ENCODE data around the gene ZBTB38.
A peak's percentile ranks its signal among the peaks of the same experiment; 100 is the strongest.

Gene ZBTB38

DNA sequence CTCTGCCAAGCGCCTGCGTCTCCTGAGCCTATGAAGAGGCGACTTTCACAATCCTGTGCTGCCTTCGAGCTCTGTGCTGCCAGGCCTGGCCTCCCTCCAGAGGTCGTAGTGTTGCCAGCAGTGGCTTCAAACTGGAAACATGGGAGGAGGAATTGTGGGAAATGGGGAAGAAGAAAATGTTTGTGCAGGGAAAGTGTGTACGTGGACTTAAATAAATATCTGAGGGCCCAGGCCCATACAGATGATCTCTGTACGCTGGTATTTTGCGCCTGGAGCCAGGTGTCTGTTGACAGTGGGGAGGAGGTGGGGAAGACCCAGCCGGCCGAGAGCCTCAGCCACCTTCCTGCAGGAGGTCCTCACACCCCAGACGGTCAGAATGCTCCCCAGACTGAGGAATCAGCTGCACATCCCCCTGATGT is 44.6 kb downstream of the ZBTB38 start:
- Histone ChIP-seq H3K36me3 (ENCODE audit: insufficient read depth, low read length) (peaks cover 48% of the 10 kb centered on the region), H3K27me3 (ENCODE audit: insufficient read depth, low read length) (no peaks in the 10 kb centered on the region), H2AFZ (ENCODE audit: low read length, unreplicated experiment) (no peak overlapping the region), H3K27ac (ENCODE audit: low read depth, low read length) (peak overlapping the region; percentile 96), H3K4me3 (ENCODE audit: low read depth, low read length) (peak overlapping the region; percentile 58), H3K4me1 (ENCODE audit: control insufficient read depth, insufficient read depth, low read length, unreplicated experiment) (peaks cover 69% of the 10 kb centered on the region), H3K79me2 (ENCODE audit: control insufficient read depth, insufficient read depth, low read length, unreplicated experiment) (peaks cover 77% of the 10 kb centered on the region)

GRCh38 chr3:141413391-141413790 is 45.1 kb downstream of the ZBTB38 start:
- Histone ChIP-seq H3K4me1 (ENCODE audit: control insufficient read depth, insufficient read depth, low read length, unreplicated experiment) (peaks cover 64% of the 10 kb centered on the region), H3K27me3 (ENCODE audit: insufficient read depth, low read length) (no peaks in the 10 kb centered on the region), H3K27ac (ENCODE audit: low read depth, low read length) (peak overlapping the region; percentile 96), H3K4me3 (ENCODE audit: low read depth, low read length) (peak overlapping the region; percentile 58; the same call in 1 of the 2 replicates), H2AFZ (ENCODE audit: low read length, unreplicated experiment) (no peak overlapping the region), H3K36me3 (ENCODE audit: insufficient read depth, low read length) (peaks cover 51% of the 10 kb centered on the region), H3K79me2 (ENCODE audit: control insufficient read depth, insufficient read depth, low read length, unreplicated experiment) (peaks cover 74% of the 10 kb centered on the region)

GRCh38 chr3:141413801-141414689 is 45.7 kb downstream of the ZBTB38 start:
- no peak overlapping the region; the same call in 1 of the 2 replicates for H3K4me3 ChIP-seq (ENCODE audit: low read depth, low read length)
- no peak overlapping the region for H2AFZ ChIP-seq (ENCODE audit: low read length, unreplicated experiment)
- H3K79me2 ChIP-seq (ENCODE audit: control insufficient read depth, insufficient read depth, low read length, unreplicated experiment): peaks cover 70% of the 10 kb centered on the region
- H3K27ac ChIP-seq (ENCODE audit: low read depth, low read length): peak overlapping the region; percentile 96
- H3K27me3 ChIP-seq (ENCODE audit: insufficient read depth, low read length): no peaks in the 10 kb centered on the region
- peaks cover 57% of the 10 kb centered on the region for H3K36me3 ChIP-seq (ENCODE audit: insufficient read depth, low read length)
- H3K4me1 ChIP-seq (ENCODE audit: control insufficient read depth, insufficient read depth, low read length, unreplicated experiment): peaks cover 58% of the 10 kb centered on the region

- Histone ChIP-seq H3K27ac (ENCODE audit: low read depth, low read length) (peak overlapping the region; percentile 96; the same call in 1 of the 2 replicates), H3K4me3 (ENCODE audit: low read depth, low read length) (no peak overlapping the region), H3K79me2 (ENCODE audit: control insufficient read depth, insufficient read depth, low read length, unreplicated experiment) (peaks cover 67% of the 10 kb centered on the region), H2AFZ (ENCODE audit: low read length, unreplicated experiment) (no peak overlapping the region), H3K36me3 (ENCODE audit: insufficient read depth, low read length) (peaks cover 61% of the 10 kb centered on the region), H3K4me1 (ENCODE audit: control insufficient read depth, insufficient read depth, low read length, unreplicated experiment) (peaks cover 51% of the 10 kb centered on the region), H3K27me3 (ENCODE audit: insufficient read depth, low read length) (no peaks in the 10 kb centered on the region)
These were observed 46.6 kb downstream of the ZBTB38 start for GRCh38 chr3:141414800-141415462.

GRCh38 chr3:141415953-141416352 is 47.6 kb downstream of the ZBTB38 start:
- Histone ChIP-seq H3K4me3 (ENCODE audit: low read depth, low read length) (no peak overlapping the region), H3K79me2 (ENCODE audit: control insufficient read depth, insufficient read depth, low read length, unreplicated experiment) (peaks cover 68% of the 10 kb centered on the region), H3K4me1 (ENCODE audit: control insufficient read depth, insufficient read depth, low read length, unreplicated experiment) (peaks cover 49% of the 10 kb centered on the region), H3K27me3 (ENCODE audit: insufficient read depth, low read length) (no peaks in the 10 kb centered on the region), H3K27ac (ENCODE audit: low read depth, low read length) (peak overlapping the region; percentile 24; the same call in 1 of the 2 replicates), H2AFZ (ENCODE audit: low read length, unreplicated experiment) (no peak overlapping the region), H3K36me3 (ENCODE audit: insufficient read depth, low read length) (peaks cover 59% of the 10 kb centered on the region)

Measured in ACC112 (cell line).